22Rv1 (cell line): ENCODE data around the gene TTLL1.

Source experiments
- H3K27ac ChIP-seq: fragments of 450-650 bp; 2 replicates; pipeline ENCODE4 v1.5.1; 2017
- ZFX ChIP-seq: fragments of 450-650 bp; IDR thresholded peaks from 2 replicates; pipeline ENCODE4 v1.6.1; 2017; ENCODE audit warnings: antibody characterized with exemption, borderline replicate concordance
- TF ChIP-seq, protein P1 (sequence below): fragments of 450-650 bp; IDR thresholded peaks from 2 replicates; pipeline ENCODE4 v1.5.1; 2017; ENCODE audit warnings: mild to moderate bottlenecking

The TTLL1 gene

DNA sequence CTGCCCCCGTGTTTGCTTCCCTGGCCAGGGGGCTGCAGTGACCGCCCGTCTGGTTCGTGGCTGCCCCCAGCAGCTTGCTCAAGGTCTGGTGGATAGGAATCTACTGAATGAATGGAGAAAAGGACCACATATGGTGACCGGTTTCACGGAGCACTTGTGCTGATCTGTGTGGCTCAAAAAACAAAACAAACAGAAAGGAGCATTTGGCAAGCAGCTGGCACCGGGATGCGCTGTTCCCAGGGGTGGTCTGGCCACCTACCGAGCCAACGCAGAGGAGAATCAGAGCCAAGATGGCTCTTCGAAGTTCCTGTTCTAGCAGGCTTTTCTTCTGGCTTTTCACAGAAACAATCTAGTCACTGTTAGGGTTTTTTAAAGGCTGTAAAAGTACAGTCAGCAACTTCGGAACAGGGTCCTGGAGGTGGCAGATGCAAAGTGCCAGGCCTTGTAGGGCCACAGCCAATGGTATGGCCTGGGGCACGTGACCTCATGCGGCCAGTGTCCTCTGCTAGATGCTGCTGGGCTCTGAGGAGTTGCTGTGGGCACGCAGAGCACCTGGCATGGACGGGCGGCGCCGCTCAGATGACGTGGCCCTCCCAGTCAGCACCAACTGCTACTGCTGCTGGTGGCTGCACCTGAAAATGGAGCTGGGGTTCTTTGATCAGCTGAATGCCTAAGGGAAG is 47.0 kb downstream of the TTLL1 start:
- TF ChIP-seq ZFX, result no peak
- TF ChIP-seq, protein P1, sequence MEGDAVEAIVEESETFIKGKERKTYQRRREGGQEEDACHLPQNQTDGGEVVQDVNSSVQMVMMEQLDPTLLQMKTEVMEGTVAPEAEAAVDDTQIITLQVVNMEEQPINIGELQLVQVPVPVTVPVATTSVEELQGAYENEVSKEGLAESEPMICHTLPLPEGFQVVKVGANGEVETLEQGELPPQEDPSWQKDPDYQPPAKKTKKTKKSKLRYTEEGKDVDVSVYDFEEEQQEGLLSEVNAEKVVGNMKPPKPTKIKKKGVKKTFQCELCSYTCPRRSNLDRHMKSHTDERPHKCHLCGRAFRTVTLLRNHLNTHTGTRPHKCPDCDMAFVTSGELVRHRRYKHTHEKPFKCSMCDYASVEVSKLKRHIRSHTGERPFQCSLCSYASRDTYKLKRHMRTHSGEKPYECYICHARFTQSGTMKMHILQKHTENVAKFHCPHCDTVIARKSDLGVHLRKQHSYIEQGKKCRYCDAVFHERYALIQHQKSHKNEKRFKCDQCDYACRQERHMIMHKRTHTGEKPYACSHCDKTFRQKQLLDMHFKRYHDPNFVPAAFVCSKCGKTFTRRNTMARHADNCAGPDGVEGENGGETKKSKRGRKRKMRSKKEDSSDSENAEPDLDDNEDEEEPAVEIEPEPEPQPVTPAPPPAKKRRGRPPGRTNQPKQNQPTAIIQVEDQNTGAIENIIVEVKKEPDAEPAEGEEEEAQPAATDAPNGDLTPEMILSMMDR, result no peak
- H3K27ac ChIP-seq, result no peak overlapping the region

DNA sequence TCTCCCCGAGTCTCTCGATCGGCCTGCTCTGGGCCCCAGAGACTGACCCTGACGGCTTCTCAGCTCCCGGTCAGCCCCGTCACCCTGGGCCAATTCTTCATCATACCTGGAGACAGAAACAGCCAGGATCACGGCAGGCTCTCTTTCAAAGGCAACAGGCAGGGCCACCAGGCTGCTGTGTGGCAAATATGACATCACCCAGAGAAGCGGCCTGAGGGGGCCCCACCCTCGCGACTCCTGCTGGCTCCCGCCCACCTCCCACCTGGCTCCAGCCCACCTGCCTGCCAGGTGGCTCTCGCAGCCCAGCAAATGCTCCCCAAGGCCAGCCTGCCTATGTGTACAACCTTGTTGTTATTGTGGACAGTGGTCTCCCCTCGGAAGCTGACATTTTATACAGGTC is 49.4 kb downstream of the TTLL1 start:
- no peak overlapping the region for H3K27ac ChIP-seq
- TF ChIP-seq ZFX, result no peak
- TF ChIP-seq, protein P1, result no peak

DNA sequence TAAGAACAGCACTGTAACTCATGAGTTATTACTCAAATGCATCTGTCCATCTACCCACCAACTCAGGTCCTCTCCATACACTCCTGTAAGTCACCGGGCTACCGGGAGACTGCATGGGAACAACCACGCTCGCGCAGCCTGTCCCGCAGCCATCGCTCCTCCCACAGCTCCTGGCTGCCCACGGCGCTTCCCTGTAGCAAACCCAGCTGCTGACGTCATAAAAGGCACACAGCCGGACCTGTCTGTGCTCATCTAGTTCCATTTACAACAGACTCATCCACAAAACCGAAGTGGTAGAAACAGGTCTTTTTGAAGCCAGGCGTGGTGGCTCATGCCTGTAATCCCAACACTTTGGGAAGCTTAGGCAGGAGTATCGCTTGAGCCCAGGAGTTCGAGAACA is 50.9 kb downstream of the TTLL1 start:
- no peak overlapping the region for H3K27ac ChIP-seq
- TF ChIP-seq, protein P1, result no peak
- TF ChIP-seq ZFX, result no peak

DNA sequence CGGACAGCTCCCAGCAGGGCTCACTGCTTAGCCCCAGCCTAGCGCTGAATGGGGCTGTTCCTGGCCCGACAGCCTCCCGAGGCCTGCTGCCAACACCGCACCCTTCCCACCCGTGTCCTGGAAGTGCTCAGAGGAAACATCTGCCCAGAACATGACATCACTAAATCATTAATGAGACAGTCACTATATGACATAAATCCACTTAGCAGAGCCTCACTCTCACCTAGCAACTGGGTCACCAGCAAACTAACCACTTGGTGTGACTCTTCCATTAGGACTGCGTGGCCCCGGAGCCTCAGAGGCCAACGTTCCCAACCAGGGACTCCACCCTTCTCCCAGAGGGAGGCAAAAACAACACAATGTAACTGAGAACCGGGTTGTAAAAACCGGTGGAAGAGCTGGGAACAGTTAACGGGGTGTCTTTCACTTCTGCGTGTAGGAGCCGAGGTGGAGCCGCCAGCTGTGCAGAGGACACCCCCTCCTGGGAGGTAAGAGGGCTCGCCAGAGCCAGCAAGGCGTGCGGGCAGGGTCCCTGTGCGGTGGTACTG is 52.8 kb downstream of the TTLL1 start:
- no peak for TF ChIP-seq ZFX
- TF ChIP-seq, protein P1, result no peak
- H3K27ac ChIP-seq, result no peak overlapping the region

DNA sequence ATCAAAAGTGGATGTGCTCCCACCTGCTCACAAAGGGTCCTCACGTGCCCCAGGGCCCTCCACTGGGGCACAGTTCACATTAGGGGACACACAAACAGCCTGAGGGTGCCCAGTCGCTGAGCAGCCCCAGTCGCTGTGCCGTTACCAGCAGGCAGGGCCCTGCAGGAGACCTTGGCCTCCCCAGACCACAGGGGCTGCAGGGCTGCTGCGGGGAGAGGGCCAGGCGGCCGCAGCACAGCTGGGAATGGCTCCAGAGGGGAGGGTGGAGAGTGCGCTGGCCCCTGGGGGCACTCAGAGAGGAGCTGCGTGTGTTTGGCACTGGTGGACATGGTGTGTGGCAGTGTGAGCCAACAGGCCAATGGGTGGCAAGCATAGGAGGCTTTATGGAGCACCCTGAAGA is 53.9 kb downstream of the TTLL1 start:
- no peak for TF ChIP-seq ZFX
- TF ChIP-seq, protein P1, result no peak
- no peak overlapping the region for H3K27ac ChIP-seq

DNA sequence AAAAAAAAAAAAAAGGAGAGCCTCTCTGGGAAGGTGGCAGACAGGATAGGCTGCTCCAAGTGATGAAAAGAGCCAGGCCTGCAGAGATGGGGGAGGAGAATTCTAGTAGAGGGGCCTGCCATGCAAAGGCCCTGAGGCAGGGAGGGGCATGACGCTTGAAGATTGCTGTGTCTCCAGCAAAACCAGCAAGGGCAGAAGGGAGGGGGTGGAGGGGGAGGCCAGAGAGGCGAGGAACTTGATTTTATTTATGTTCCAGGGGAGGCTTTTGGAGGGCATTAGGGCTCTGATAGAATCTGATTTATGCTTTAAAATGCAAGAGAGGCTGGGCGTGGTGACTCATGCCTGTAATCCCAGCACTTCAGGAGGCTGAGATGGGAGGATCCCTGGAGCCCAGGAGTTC is 57.6 kb downstream of the TTLL1 start:
- TF ChIP-seq ZFX, result no peak
- TF ChIP-seq, protein P1, result no peak
- H3K27ac ChIP-seq, result no peak overlapping the region

DNA sequence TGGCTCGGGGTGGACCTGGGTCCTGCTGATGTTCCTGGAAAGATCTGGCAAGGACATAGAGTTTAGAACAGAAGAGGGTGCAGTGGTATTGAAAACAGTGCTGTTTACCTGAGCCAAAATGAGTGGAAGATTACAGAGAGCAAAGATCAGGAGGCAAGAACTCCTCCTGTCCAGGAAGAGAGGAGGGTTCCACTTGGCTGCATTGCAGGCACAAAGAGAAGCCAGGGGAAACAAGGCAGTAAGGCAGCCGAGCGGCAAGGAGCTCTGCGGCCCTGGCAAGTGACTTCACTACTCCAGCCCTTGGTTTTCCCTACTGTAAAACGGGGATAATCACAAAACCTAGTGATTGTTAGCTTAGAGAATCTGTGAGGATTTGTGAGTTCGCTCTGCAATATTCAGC is 70.6 kb downstream of the TTLL1 start:
- no peak overlapping the region for H3K27ac ChIP-seq
- TF ChIP-seq ZFX, result no peak
- TF ChIP-seq, protein P1, result no peak
